Astrocyte of the spinal cord (primary cell): ENCODE data around the gene ZNF699.
A peak's percentile ranks its signal among the peaks of the same experiment; 100 is the strongest.
"Not testable (repeated sequence)": the region's sequence is repeated elsewhere in the genome, so short reads cannot be mapped to it uniquely, and the experiment has no call there.

Experiments
- DNase-seq: peaks from one replicate; pipeline ENCODE4 v3.0.0; 2011; ENCODE audit warnings: low read depth, low spot score
- H3K4me3 ChIP-seq: 2 replicates; pipeline ENCODE4 v1.5.1; 2011; ENCODE audit warnings: low read depth, mild to moderate bottlenecking, low read length, moderate library complexity
- CTCF ChIP-seq: IDR thresholded peaks from 2 replicates; pipeline ENCODE4 v1.5.1; 2012; ENCODE audit warnings: low read depth, mild to moderate bottlenecking, low read length, inconsistent platforms
- in situ Hi-C: cut with HindIII; loops from 2 replicates; pipeline ENCODE4 v1.10.0; 2017; ENCODE audit warnings: low sequenced_read_pairs

The ZNF699 gene

GRCh38 chr19:9345005-9345404 lies 35.4 kb upstream of the ZNF699 start:
- TF ChIP-seq CTCF, result no peak
- in situ Hi-C loops, result no loop called here
- no peak for DNase-seq

GRCh38 chr19:9342610-9343304 lies 33.1 kb upstream of the ZNF699 start:
- TF ChIP-seq CTCF, result no peak
- in situ Hi-C loops, result no loop called here
- no peak overlapping the region for H3K4me3 ChIP-seq
- peak; percentile 9 for DNase-seq

More at GRCh38 chr19:9345005-9345404, 35.4 kb upstream of the ZNF699 start:
- no peak overlapping the region for H3K4me3 ChIP-seq

GRCh38 chr19:9329999-9330398 lies 20.4 kb upstream of the ZNF699 start:
- DNase-seq, result no peak
- in situ Hi-C loops, result no loop called here
- no peak for TF ChIP-seq CTCF
- no peak overlapping the region for H3K4me3 ChIP-seq

GRCh38 chr19:9324584-9324962 lies 14.9 kb upstream of the ZNF699 start:
- in situ Hi-C loops, result no loop called here
- DNase-seq, result no peak
- no peak for TF ChIP-seq CTCF
- peak overlapping the region; percentile 70 for H3K4me3 ChIP-seq

GRCh38 chr19:9323919-9324583 lies 14.4 kb upstream of the ZNF699 start, which contains the start of gene ZNF559:
ZNF559 (plus strand) TSS chr19:9324179; CDS start chr19:9338550, 14,371 bp downstream.
- in situ Hi-C loops, result no loop called here
- peak; percentile 97 for DNase-seq
- peak within 1 kb of the TSS; percentile 70 for H3K4me3 ChIP-seq
- TF ChIP-seq CTCF, result peak; percentile 27

GRCh38 chr19:9323557-9323918 lies 13.9 kb upstream of the ZNF699 start:
- peak; percentile 89 for DNase-seq
- TF ChIP-seq CTCF, result no peak
- peak overlapping the region; percentile 70 for H3K4me3 ChIP-seq
- in situ Hi-C loops, result no loop called here

GRCh38 chr19:9322201-9322600 lies 12.6 kb upstream of the ZNF699 start:
- DNase-seq, H3K4me3 ChIP-seq, in situ Hi-C loops: not testable (repeated sequence)

GRCh38 chr19:9321756-9322155 lies 12.1 kb upstream of the ZNF699 start:
- H3K4me3 ChIP-seq, DNase-seq, in situ Hi-C loops: not testable (repeated sequence)
